GM13976 (cell line): ENCODE results near the gene MROH8.

ENCODE experiments used
- DNase-seq: peaks from one replicate; pipeline ENCODE4 v3.0.0; 2012; ENCODE audit warnings: low spot score
- CTCF ChIP-seq: IDR thresholded peaks from 2 replicates; pipeline ENCODE4 v1.5.1; 2012; ENCODE audit warnings: borderline replicate concordance, mild to moderate bottlenecking; ENCODE audit not compliant: insufficient read depth; ENCODE audit errors: extremely low read depth, missing control alignments, control extremely low read depth
- in situ Hi-C: fragments of 300-500 bp; cut with MboI; formaldehyde crosslinking; loops from one replicate; pipeline ENCODE4 v1.12.0; 2022; ENCODE audit warnings: low sequenced_read_pairs, mixed read lengths, inconsistent platforms; ENCODE audit not compliant: unreplicated experiment

The MROH8 gene

GRCh38 chr20:37190354-37191112 is 11.2 kb upstream of the MROH8 start:
- DNase-seq: no peak
- TF ChIP-seq CTCF: no peak
- in situ Hi-C loops: no loop called here

GRCh38 chr20:37189416-37190016 is 10.2 kb upstream of the MROH8 start:
- DNase-seq: no peak
- in situ Hi-C loops: no loop called here
- TF ChIP-seq CTCF: no peak

- no peak for DNase-seq
- in situ Hi-C loops: no loop called here
- no peak for TF ChIP-seq CTCF
Observed at GRCh38 chr20:37188787-37189186, 9.4 kb upstream of the MROH8 start.

GRCh38 chr20:37185686-37186085 is 6.3 kb upstream of the MROH8 start:
- in situ Hi-C loops: no loop called here
- no peak for DNase-seq
- TF ChIP-seq CTCF: no peak

DNA sequence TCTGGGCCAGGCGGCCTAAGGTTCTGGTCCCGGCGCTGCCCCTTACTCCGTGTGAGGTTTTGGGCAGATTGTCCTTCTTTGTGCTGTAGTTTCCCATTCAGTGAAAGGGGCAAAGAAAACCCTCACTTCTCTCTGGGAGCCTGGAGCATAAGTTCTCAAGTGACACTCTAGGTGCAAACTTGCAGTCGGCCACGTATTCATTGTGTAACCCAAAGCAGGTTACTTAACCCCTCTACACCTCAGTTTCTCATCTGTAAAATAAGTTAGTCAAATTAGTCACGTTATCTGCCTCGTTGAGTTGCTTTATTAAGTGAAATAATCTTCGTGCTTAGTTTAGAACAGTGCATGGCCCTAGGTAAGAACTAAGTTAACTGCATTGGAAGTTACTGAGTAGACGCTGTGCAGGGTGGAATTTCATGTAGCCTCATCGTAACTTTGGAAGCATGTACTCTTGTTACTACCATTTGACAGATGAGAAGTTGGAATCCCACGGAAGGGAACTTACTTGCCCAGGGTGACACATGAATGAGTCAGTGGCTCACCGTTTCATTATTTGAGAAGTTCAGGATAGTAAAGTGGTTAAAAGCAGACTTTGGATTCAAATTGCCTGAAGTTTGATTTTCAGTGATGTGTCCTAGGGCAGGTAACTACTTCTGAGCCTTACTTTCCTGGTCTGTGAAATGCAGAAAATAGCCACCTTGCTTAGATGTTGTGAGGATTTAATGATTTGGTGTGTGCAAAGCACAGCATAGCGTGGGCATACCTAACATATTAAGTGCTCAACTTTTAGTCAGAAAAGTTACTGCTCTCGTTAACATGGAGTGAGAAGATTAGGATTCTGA is 556 bp upstream of the MROH8 start:
- in situ Hi-C loops: no loop called here
- DNase-seq: no peak
- no peak for TF ChIP-seq CTCF

- in situ Hi-C loops: no loop called here
- TF ChIP-seq CTCF: no peak
- no peak for DNase-seq
Observed at GRCh38 chr20:37172836-37173235, 6.5 kb downstream of the MROH8 start.
